Mesendoderm (in vitro differentiated cells): Measurements from ENCODE around the gene AKR1C1.
"Not testable (repeated sequence)": the region's sequence is repeated elsewhere in the genome, so short reads cannot be mapped to it uniquely, and the experiment has no call there.

Experiments
- DNase-seq: peaks from one replicate; pipeline ENCODE4 v3.0.0; 2013
- H2AK5ac ChIP-seq: 2 replicates; pipeline ENCODE4 v1.6.1; 2013; ENCODE audit warnings: low read length, inconsistent platforms
- H2BK120ac ChIP-seq: 2 replicates; pipeline ENCODE4 v1.6.1; 2013; ENCODE audit warnings: low read depth, mild to moderate bottlenecking, low read length, moderate library complexity, mixed read lengths
- H2BK15ac ChIP-seq: replicated peaks from 2 replicates; pipeline ENCODE4 v1.6.1; 2013; ENCODE audit warnings: low read depth, mild to moderate bottlenecking, moderate library complexity
- H2BK5ac ChIP-seq: 2 replicates; pipeline ENCODE4 v1.6.1; 2013; ENCODE audit warnings: low read length, inconsistent platforms
- H3K18ac ChIP-seq: 2 replicates; pipeline ENCODE4 v1.6.1; 2013; ENCODE audit warnings: mild to moderate bottlenecking, low read length, mixed read lengths
- H3K23ac ChIP-seq: one replicate; pipeline ENCODE4 v1.6.1; 2013; ENCODE audit warnings: low read length
- H3K27ac ChIP-seq: 2 replicates; pipeline ENCODE4 v1.5.1; 2013; ENCODE audit warnings: low read depth, mild to moderate bottlenecking, inconsistent platforms, low read length, moderate library complexity
- H3K27me3 ChIP-seq: 2 replicates; pipeline ENCODE4 v1.6.1; 2013; ENCODE audit warnings: low read length, control low read depth, mild to moderate bottlenecking, inconsistent platforms; ENCODE audit not compliant: insufficient read depth, poor library complexity
- H3K36me3 ChIP-seq: 2 replicates; pipeline ENCODE4 v1.6.1; 2013; ENCODE audit warnings: low read length, inconsistent platforms; ENCODE audit not compliant: control insufficient read depth, insufficient read depth
- H3K4ac ChIP-seq: one replicate; pipeline ENCODE4 v1.6.1; 2013; ENCODE audit warnings: low read depth, mild to moderate bottlenecking, low read length, moderate library complexity
- H3K4me1 ChIP-seq: 2 replicates; pipeline ENCODE4 v1.6.1; 2013; ENCODE audit warnings: low read depth, low read length, inconsistent platforms; ENCODE audit not compliant: control insufficient read depth
- H3K4me2 ChIP-seq: 2 replicates; pipeline ENCODE4 v1.6.1; 2013; ENCODE audit warnings: low read length
- H3K4me3 ChIP-seq: 2 replicates; pipeline ENCODE4 v1.5.1; 2013; ENCODE audit warnings: mild to moderate bottlenecking, low read length
- H3K56ac ChIP-seq: one replicate; pipeline ENCODE4 v1.6.1; 2013; ENCODE audit warnings: low read length
- H3K79me1 ChIP-seq: 2 replicates; pipeline ENCODE4 v1.6.1; 2013; ENCODE audit warnings: low read length, inconsistent platforms
- H3K79me2 ChIP-seq: 2 replicates; pipeline ENCODE4 v1.6.1; 2013; ENCODE audit warnings: mild to moderate bottlenecking, low read length; ENCODE audit not compliant: control insufficient read depth, insufficient read depth
- H3K9ac ChIP-seq: 2 replicates; pipeline ENCODE4 v1.6.1; 2013; ENCODE audit warnings: low read length, inconsistent platforms
- H4K5ac ChIP-seq: one replicate; pipeline ENCODE4 v1.6.1; 2013; ENCODE audit warnings: low read length
- H4K8ac ChIP-seq: one replicate; pipeline ENCODE4 v1.6.1; 2013; ENCODE audit warnings: low read depth, mild to moderate bottlenecking, control low read depth, low read length, moderate library complexity
- WGBS: extraction: QIAGEN DNeasy Blood & Tissue Kit; methylation state at CpG from one replicate; pipeline ENCODE4 v1.1.7; 2013; ENCODE audit warnings: low lambda C conversion rate, missing lambda C conversion rate; ENCODE audit not compliant: insufficient coverage; ENCODE audit errors: extremely low coverage; 5-methylcytosine and 5-hydroxymethylcytosine counted together

Gene AKR1C1

DNA sequence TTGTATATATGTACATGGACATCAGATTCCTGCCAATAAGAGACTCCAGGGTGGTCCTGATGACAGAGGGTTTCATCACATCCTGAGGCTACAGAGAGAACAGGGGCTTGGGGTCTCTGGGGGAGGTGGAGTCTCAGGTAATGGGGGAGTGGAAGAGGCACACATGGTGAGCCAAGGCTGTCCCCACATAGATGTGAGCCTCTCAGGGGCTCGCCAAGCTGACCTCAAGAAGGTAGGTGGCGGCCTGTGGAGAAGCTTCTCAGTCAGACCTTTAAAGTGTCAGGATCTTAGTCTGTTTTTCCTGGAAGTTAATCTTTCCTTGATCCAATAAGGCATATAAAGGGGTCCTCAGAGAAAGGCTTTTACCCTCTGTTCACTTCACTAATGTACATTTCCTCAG lies 22.3 kb upstream of the AKR1C1 start:
- not testable (repeated sequence) for H2BK120ac ChIP-seq, H3K9ac ChIP-seq

DNA sequence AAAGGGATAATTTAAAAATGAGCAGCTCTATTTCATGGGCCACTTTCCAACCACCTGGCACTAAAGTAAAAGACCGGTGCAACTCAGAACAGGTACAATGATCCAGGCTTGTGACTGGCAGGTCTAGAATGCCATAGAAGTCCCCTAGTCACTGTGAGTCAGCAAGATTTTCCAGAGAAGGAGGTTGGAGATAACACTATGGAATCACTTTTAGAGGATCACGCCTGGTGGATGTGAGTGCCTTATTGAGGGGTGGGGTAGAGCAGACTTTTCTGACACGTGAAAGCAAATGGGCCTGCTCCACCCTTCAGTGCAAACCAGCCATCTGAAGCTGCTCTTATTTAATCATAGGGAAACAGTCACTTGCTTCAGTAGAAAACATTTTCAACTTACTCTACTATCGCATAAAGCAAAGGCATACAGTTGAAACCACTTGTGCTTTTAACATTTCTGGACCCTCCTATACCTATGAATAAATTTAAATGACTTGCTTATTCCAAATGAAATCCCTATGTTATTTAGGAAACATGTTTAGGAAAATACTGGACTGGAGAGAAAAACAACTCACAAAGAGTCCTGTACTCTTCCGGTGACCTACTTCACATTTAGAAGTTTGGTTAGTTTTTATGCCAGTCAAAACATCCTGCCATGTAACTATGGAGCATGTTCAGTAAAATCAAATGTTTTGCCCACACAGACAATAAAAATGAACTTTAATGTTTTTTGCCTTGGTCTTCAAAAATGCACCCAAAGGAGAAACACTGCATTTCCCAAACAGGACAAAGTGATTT lies 21.5 kb upstream of the AKR1C1 start:
- H2BK120ac ChIP-seq, result peak overlapping the region; percentile 75
- H2AK5ac ChIP-seq, result no peak overlapping the region
- no peak overlapping the region for H4K8ac ChIP-seq
- no CpG with 5 or more reads among the region's 5 CpGs for WGBS
- no peak overlapping the region for H3K4ac ChIP-seq
- no peak overlapping the region for H3K9ac ChIP-seq
- no peaks in the 10 kb centered on the region for H3K36me3 ChIP-seq
- no peaks in the 10 kb centered on the region for H3K79me2 ChIP-seq
- no peaks in the 10 kb centered on the region for H3K27me3 ChIP-seq
- no peak overlapping the region for H3K18ac ChIP-seq
- H3K27ac ChIP-seq, result no peak overlapping the region
- H3K4me3 ChIP-seq, result no peak overlapping the region
- DNase-seq, result peak; percentile 71
- no peak overlapping the region for H3K4me2 ChIP-seq
- H3K56ac ChIP-seq, result peak overlapping the region; percentile 25
- no peak overlapping the region for H2BK5ac ChIP-seq
- no peak overlapping the region for H3K23ac ChIP-seq
- no peaks in the 10 kb centered on the region for H3K4me1 ChIP-seq
- H4K5ac ChIP-seq, result no peak overlapping the region
- no peaks in the 10 kb centered on the region for H3K79me1 ChIP-seq
- no peak overlapping the region for H2BK15ac ChIP-seq

More for the DNA sequence above, 22.3 kb upstream of the AKR1C1 start:
- H3K36me3 ChIP-seq, H3K27ac ChIP-seq, H4K8ac ChIP-seq, DNase-seq, H2BK15ac ChIP-seq, H3K27me3 ChIP-seq, H3K79me1 ChIP-seq, H3K4me3 ChIP-seq, H3K79me2 ChIP-seq, H3K4me2 ChIP-seq, H2AK5ac ChIP-seq, H4K5ac ChIP-seq, H2BK5ac ChIP-seq, H3K23ac ChIP-seq, H3K56ac ChIP-seq, H3K4me1 ChIP-seq: not testable (repeated sequence)
- Histone ChIP-seq H3K4ac (peak overlapping the region; percentile 27), H3K18ac (peak overlapping the region; percentile 25)
- WGBS, result no CpG with 5 or more reads among the region's 2 CpGs

DNA sequence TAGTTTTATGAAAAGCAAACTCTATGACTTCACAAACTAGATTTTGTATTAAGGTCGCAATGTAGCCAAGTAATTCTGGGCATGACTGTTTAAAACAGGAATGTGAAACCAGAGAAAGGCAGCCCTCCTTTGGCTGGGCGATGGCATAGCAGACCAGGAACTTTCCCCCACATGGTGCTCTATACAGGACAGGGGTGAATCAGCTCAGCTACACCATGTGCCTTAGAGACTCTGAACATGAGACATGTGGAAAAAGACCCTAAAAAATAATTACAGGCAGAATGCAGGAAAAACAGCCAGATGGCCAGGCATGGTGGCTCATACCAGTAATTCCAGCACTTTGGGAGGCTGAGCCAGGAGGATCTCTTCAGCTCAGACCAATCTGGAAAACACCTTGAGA lies 20.3 kb upstream of the AKR1C1 start:
- not testable (repeated sequence) for H3K56ac ChIP-seq, H3K18ac ChIP-seq, H3K27me3 ChIP-seq, H3K23ac ChIP-seq, H2AK5ac ChIP-seq, H2BK15ac ChIP-seq, H4K5ac ChIP-seq, H3K27ac ChIP-seq, H3K79me2 ChIP-seq, H2BK5ac ChIP-seq, H3K4ac ChIP-seq, H3K9ac ChIP-seq, H2BK120ac ChIP-seq, H3K79me1 ChIP-seq, H3K36me3 ChIP-seq, H3K4me1 ChIP-seq, H4K8ac ChIP-seq, H3K4me2 ChIP-seq, H3K4me3 ChIP-seq
- WGBS, result no CpG with 5 or more reads among the region's 2 CpGs
- peak; percentile 44 for DNase-seq

DNA sequence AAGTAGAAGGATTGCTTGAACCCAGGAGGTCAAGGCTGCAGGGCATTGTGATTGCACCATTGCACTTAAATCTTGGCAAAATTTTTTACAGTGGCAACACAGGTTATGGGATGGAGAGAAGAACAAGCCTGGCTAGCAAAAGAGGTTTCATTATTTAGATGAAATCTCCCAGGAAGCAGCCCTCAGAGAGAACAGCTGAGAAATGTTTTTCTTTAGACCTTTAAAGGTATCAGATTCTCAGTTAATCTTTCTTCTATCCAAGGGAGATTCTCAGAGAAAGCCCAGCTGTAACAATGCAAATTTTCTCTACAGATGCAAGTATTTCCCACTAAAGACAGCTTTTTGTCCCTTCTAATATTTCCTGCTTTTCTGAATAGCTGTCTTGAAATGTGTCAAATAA lies 19.8 kb upstream of the AKR1C1 start:
- H3K4ac ChIP-seq, H3K9ac ChIP-seq, H3K79me2 ChIP-seq, DNase-seq, H2BK5ac ChIP-seq, H3K4me2 ChIP-seq, H3K27me3 ChIP-seq, H3K4me3 ChIP-seq, H3K18ac ChIP-seq, H4K8ac ChIP-seq, H3K27ac ChIP-seq, H2AK5ac ChIP-seq, H3K56ac ChIP-seq, H2BK120ac ChIP-seq, H4K5ac ChIP-seq, H3K36me3 ChIP-seq, H3K4me1 ChIP-seq, H3K79me1 ChIP-seq, H3K23ac ChIP-seq, H2BK15ac ChIP-seq: not testable (repeated sequence)

DNA sequence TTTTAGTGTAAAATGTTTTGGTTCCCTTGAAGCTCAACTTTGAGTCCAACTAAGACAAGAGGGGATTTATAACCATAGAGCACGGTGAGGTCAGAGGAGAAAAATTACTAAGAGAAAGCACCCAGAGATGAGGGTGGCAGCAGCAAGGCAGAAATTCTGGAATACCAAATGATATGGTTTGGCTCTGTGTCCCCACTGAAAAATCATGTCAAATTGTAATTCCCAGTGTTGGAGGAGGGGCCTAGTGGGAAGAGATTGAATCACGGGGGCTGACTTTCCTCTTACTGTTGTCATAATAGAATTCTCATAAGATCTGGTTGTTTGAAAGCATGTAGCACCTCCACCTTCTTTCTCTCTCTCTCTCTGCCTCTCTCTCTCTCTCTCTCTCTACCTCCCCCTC lies 19.4 kb upstream of the AKR1C1 start:
- Histone ChIP-seq H3K56ac (no peak overlapping the region), H3K4me3 (no peak overlapping the region), H4K5ac (no peak overlapping the region), H3K79me1 (no peaks in the 10 kb centered on the region), H3K4me1 (no peaks in the 10 kb centered on the region), H3K27me3 (no peaks in the 10 kb centered on the region), H2AK5ac (no peak overlapping the region), H3K23ac (no peak overlapping the region), H3K9ac (no peak overlapping the region), H2BK5ac (no peak overlapping the region), H2BK120ac (no peak overlapping the region), H3K4me2 (no peak overlapping the region), H4K8ac (no peak overlapping the region), H3K79me2 (no peaks in the 10 kb centered on the region), H3K27ac (no peak overlapping the region), H3K36me3 (no peaks in the 10 kb centered on the region), H2BK15ac (no peak overlapping the region), H3K4ac (no peak overlapping the region), H3K18ac (no peak overlapping the region)
- DNase-seq, result no peak
- no CpG with 5 or more reads among the region's 2 CpGs for WGBS

DNA sequence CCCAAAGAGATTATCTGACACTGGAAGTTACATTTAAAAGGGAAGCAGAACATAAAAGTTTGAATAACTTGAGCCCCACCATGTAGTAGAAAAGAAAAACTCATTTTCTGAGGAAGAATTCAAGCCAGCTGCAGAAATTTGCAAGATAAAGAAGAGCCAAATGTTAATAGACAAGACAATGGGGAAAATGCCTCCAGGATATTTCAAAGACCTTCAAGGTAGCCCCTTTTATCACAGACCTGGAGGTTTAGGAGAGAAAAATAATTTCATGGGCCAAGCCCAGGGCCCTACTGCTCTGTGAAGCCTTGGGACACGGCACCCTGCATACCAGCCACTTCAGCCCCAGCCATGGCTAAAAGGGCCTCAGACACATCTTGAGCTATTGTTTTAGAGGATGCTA lies 18.4 kb upstream of the AKR1C1 start:
- no CpG with 5 or more reads among the region's 1 CpG for WGBS
- H3K18ac ChIP-seq, result no peak overlapping the region
- H2BK120ac ChIP-seq, result no peak overlapping the region
- no peaks in the 10 kb centered on the region for H3K79me2 ChIP-seq
- no peak overlapping the region for H4K8ac ChIP-seq
- no peak overlapping the region for H3K9ac ChIP-seq
- no peak overlapping the region for H2BK15ac ChIP-seq
- H3K27me3 ChIP-seq, result no peaks in the 10 kb centered on the region
- no peak overlapping the region for H3K4me2 ChIP-seq
- H3K4me3 ChIP-seq, result no peak overlapping the region
- no peaks in the 10 kb centered on the region for H3K36me3 ChIP-seq
- H2AK5ac ChIP-seq, result no peak overlapping the region
- DNase-seq, result no peak
- no peaks in the 10 kb centered on the region for H3K4me1 ChIP-seq
- no peak overlapping the region for H3K27ac ChIP-seq
- H3K79me1 ChIP-seq, result no peaks in the 10 kb centered on the region
- H3K4ac ChIP-seq, result no peak overlapping the region
- no peak overlapping the region for H2BK5ac ChIP-seq
- no peak overlapping the region for H4K5ac ChIP-seq
- H3K56ac ChIP-seq, result no peak overlapping the region
- no peak overlapping the region for H3K23ac ChIP-seq
